Endothelial cell of umbilical vein (primary cell): ENCODE results near the gene MAGEB17. TPM values are rescaled to one million over a fixed set of nuclear protein-coding genes. Genes with fewer than 3 reads are reported as not detected.
"Not testable (repeated sequence)": the region's sequence is repeated elsewhere in the genome, so short reads cannot be mapped to it uniquely, and the experiment has no call there.

ENCODE experiments used
- BruUV-seq: library from RNA; stranded (reverse); fragments of 400-500 nt; replicated peaks from 2 replicates; lab custom pipeline; 2021; lab: Mats Ljungman, UMichigan
- CTCF ChIA-PET: fragments of 300-600, 350-600 bp; sonication (Branson Sonifier 250); formaldehyde crosslinking; loops from one replicate; lab custom pipeline; 2021; ENCODE audit warnings: antibody characterized with exemption, inconsistent platforms; lab: Charles Lee
- POLR2A ChIA-PET: fragments of 300-600, 350-600 bp; sonication (Branson Sonifier 250); formaldehyde crosslinking; loops from one replicate; lab custom pipeline; 2021; ENCODE audit warnings: antibody characterized with exemption, inconsistent platforms; lab: Charles Lee
- DNase-seq: peaks from one replicate; pipeline ENCODE4 v3.0.0-alpha.2; 2011; ENCODE audit warnings: low read depth, low spot score
- FAIRE-seq: peaks from 2 replicates; lab custom pipeline; 2011; peaks lifted over from hg19 to GRCh38; lab: Jason Lieb, UNC
- H2AFZ ChIP-seq: 2 replicates; pipeline ENCODE4 v1.6.0; 2012; ENCODE audit warnings: low read depth, low read length, control low read depth, inconsistent platforms
- H3K27ac ChIP-seq: 2 replicates; pipeline ENCODE4 v1.5.1; 2011; ENCODE audit warnings: low read depth, mild to moderate bottlenecking, control low read depth, low read length, moderate library complexity; ENCODE audit not compliant: insufficient read depth
- H3K27me3 ChIP-seq, 2 experiments: 2 replicates each; pipeline versions ENCODE4 v1.6.0 to v1.6.1; 2011; ENCODE audit warnings: low read length in 2 of 2, mixed read lengths in 1 of 2; ENCODE audit not compliant: control insufficient read depth in 2 of 2, insufficient read depth in 2 of 2
- H3K36me3 ChIP-seq, 2 experiments: 2 replicates in 1 of 2; 3 replicates in 1 of 2; pipeline ENCODE4 v1.5.1; 2011; ENCODE audit warnings: low read length in 2 of 2, mild to moderate bottlenecking in 1 of 2, moderate library complexity in 1 of 2; ENCODE audit not compliant: control insufficient read depth in 2 of 2, insufficient read depth in 2 of 2; ENCODE audit errors: extremely low read depth in 1 of 2
- H3K4me1 ChIP-seq: 3 replicates; pipeline ENCODE4 v1.5.1; 2011; ENCODE audit warnings: mild to moderate bottlenecking, low read length; ENCODE audit not compliant: control insufficient read depth, insufficient read depth; ENCODE audit errors: extremely low read depth
- H3K4me2 ChIP-seq: 2 replicates; pipeline ENCODE4 v1.6.1; 2011; ENCODE audit warnings: low read length, control low read depth, mixed read lengths; ENCODE audit not compliant: insufficient read depth
- H3K4me3 ChIP-seq, 3 experiments: fragments of 200-600 bp in 1 of 3; sonication (generic), shearing (Covaris generic) in 1 of 3; replicated peaks in 1 of 3; 2 replicates each; pipeline ENCODE4 v1.5.1; 2011 to 2016; ENCODE audit warnings: control low read depth in 3 of 3, low read length in 3 of 3, mild to moderate bottlenecking in 2 of 3, inconsistent platforms in 1 of 3, low read depth in 1 of 3, moderate library complexity in 1 of 3; ENCODE audit not compliant: insufficient read depth in 1 of 3
- H3K79me2 ChIP-seq: 2 replicates; pipeline ENCODE4 v1.6.0; 2012; ENCODE audit warnings: low read length, inconsistent platforms; ENCODE audit not compliant: control insufficient read depth, insufficient read depth
- H3K9ac ChIP-seq: replicated peaks from 2 replicates; pipeline ENCODE3; 2011; ENCODE audit warnings: low read length, control low read depth; ENCODE audit not compliant: insufficient read depth; ENCODE audit errors: extremely low read depth
- H3K9me1 ChIP-seq: replicated peaks from 3 replicates; pipeline ENCODE4 v1.6.0; 2011; ENCODE audit warnings: mild to moderate bottlenecking, low read length; ENCODE audit not compliant: control insufficient read depth, insufficient read depth; ENCODE audit errors: extremely low read depth
- H3K9me3 ChIP-seq: replicated peaks from 2 replicates; pipeline ENCODE4 v1.5.1; 2012; ENCODE audit warnings: low read length, inconsistent platforms; ENCODE audit not compliant: control insufficient read depth, insufficient read depth
- H4K20me1 ChIP-seq: replicated peaks from 2 replicates; pipeline ENCODE3; 2011; ENCODE audit warnings: mild to moderate bottlenecking, low read length; ENCODE audit not compliant: control insufficient read depth, insufficient read depth; ENCODE audit errors: extremely low read depth
- EZH2 ChIP-seq: IDR thresholded peaks from 2 replicates; pipeline ENCODE4 v1.6.1; 2012; ENCODE audit warnings: borderline replicate concordance, low read depth, mild to moderate bottlenecking, moderate library complexity, low read length, inconsistent platforms; ENCODE audit not compliant: severe bottlenecking
- FOS ChIP-seq: IDR thresholded peaks from 2 replicates; pipeline ENCODE4 v1.6.1; 2011; ENCODE audit warnings: mild to moderate bottlenecking, low read length, moderate library complexity, borderline replicate concordance; ENCODE audit not compliant: insufficient read depth
- GATA2 ChIP-seq: IDR thresholded peaks from 2 replicates; pipeline ENCODE4 v1.7.0; 2011; ENCODE audit warnings: low read depth, mild to moderate bottlenecking, moderate library complexity, mixed read lengths, low read length; ENCODE audit not compliant: insufficient read length, insufficient read depth
- JUN ChIP-seq: IDR thresholded peaks from 2 replicates; pipeline ENCODE4 v1.6.1; 2011; ENCODE audit warnings: borderline replicate concordance, low read depth; ENCODE audit not compliant: insufficient read length, insufficient read depth
- MYC ChIP-seq: IDR thresholded peaks from one replicate; pipeline ENCODE4 v1.6.1; 2011; ENCODE audit warnings: mild to moderate bottlenecking, low read depth, low read length
- POLR2A ChIP-seq: IDR thresholded peaks from 2 replicates; pipeline ENCODE4 v1.6.1; 2012; ENCODE audit warnings: low read depth, mild to moderate bottlenecking, control low read depth, low read length
- POLR2AphosphoS5 ChIP-seq: IDR thresholded peaks from 2 replicates; pipeline ENCODE4 v1.6.1; 2012; ENCODE audit warnings: low read depth, mild to moderate bottlenecking, control low read depth, low read length, moderate library complexity; ENCODE audit not compliant: insufficient read depth
- dilution Hi-C: fragments of 300-500 bp; cut with MboI; formaldehyde crosslinking; loops from one replicate; pipeline ENCODE4 v1.15.0; 2019; ENCODE audit warnings: low sequenced_read_pairs; ENCODE audit not compliant: extremely low pct_ligation_motif_present
- intact Hi-C: fragments of 100-400 bp; cut with micrococcal nuclease; formaldehyde crosslinking; loops from one replicate; pipeline ENCODE4 v1.10.0; 2022
- polyA plus RNA-seq, 4 experiments: library from polyadenylated mRNA; depleted of rRNA in 3 of 4; stranded (reverse) in 3 of 4; unstranded in 1 of 4; fragments of >200 nt; gene quantifications; 2 replicates each; pipeline versions ENCODE4 v1.2.1 to v1.2.3, GENCODE V29; 2011 to 2012; ENCODE audit warnings: missing spikeins in 1 of 4
- total RNA-seq: library from RNA; stranded (reverse); gene quantifications from 2 replicates; pipeline ENCODE4 v1.2.3, GENCODE V29; 2021
- TF ChIP-seq, protein P1 (sequence below), 2 donors: IDR thresholded peaks; 1 replicate in 1 of 2; 2 replicates in 1 of 2; pipeline ENCODE4 v1.5.1; 2011; ENCODE audit warnings: low read length in 2 of 2, mild to moderate bottlenecking in 2 of 2, moderate library complexity in 2 of 2, control low read depth in 1 of 2, inconsistent platforms in 1 of 2, low read depth in 1 of 2; ENCODE audit not compliant: insufficient read depth in 1 of 2; ENCODE audit errors: extremely low read depth in 1 of 2
- TF ChIP-seq, protein P2 (sequence below): IDR thresholded peaks from 2 replicates; pipeline ENCODE4 v1.6.1; 2011; ENCODE audit not compliant: insufficient read depth, insufficient read length

MAGEB17 gene
- total and polyA plus RNA-seq, 2 donors (not counting 3 experiments of a cell fraction or from before 2014, with no cell fraction given): not detected

DNA sequence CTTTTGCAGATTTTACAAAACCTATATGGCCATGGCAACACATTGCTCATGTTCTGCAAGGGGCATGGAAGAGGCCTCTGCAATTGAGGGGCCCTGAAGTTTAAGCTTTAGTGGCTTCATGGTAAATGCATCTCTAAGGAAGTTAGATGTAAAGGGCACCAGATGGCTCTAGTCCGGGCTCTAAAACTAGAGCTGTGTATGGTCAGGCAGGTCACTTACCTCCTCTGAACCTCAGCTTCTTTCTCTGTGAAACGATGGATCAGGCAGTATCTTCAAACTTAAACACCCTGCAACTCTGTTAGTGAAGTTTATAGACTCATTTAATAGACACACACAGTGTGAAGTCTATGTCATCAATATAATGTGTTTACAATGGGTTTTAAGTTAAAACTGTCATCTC lies 10.0 kb downstream of the MAGEB17 start:
- no peaks in the 10 kb centered on the region for H4K20me1 ChIP-seq
- BruUV-seq: no TSS peak
- H3K9me3 ChIP-seq: no peaks in the 10 kb centered on the region
- dilution Hi-C loops (no loop called here), intact Hi-C loops (loop anchor here (5.0 kb wide), 1 partner anchor 35 kb away; no protein-coding TSS in a partner anchor)
- FAIRE-seq (no peak), DNase-seq (no peak)
- CTCF ChIA-PET: no interaction called here
- no peak overlapping the region for H2AFZ ChIP-seq
- no peak overlapping the region for H3K27ac ChIP-seq
- no peak for TF ChIP-seq GATA2
- TF ChIP-seq, protein P1, sequence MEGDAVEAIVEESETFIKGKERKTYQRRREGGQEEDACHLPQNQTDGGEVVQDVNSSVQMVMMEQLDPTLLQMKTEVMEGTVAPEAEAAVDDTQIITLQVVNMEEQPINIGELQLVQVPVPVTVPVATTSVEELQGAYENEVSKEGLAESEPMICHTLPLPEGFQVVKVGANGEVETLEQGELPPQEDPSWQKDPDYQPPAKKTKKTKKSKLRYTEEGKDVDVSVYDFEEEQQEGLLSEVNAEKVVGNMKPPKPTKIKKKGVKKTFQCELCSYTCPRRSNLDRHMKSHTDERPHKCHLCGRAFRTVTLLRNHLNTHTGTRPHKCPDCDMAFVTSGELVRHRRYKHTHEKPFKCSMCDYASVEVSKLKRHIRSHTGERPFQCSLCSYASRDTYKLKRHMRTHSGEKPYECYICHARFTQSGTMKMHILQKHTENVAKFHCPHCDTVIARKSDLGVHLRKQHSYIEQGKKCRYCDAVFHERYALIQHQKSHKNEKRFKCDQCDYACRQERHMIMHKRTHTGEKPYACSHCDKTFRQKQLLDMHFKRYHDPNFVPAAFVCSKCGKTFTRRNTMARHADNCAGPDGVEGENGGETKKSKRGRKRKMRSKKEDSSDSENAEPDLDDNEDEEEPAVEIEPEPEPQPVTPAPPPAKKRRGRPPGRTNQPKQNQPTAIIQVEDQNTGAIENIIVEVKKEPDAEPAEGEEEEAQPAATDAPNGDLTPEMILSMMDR (IDR thresholded peaks at IDR 0.05; ENCODE audit: extremely low read depth in 1 of 2, insufficient read depth in 1 of 2, low read depth in 1 of 2, low read length in 2 of 2): no peak
- no peak for TF ChIP-seq EZH2
- TF ChIP-seq, protein P2, sequence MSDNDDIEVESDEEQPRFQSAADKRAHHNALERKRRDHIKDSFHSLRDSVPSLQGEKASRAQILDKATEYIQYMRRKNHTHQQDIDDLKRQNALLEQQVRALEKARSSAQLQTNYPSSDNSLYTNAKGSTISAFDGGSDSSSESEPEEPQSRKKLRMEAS: no peak
- TF ChIP-seq JUN: no peak
- no peak for TF ChIP-seq MYC
- TF ChIP-seq POLR2AphosphoS5: no peak
- no peak for TF ChIP-seq POLR2A
- TF ChIP-seq FOS: no peak
- H3K27me3 ChIP-seq: peaks cover 0 to 2% of the 10 kb centered on the region in 2 experiments
- H3K4me1 ChIP-seq: no peaks in the 10 kb centered on the region
- H3K4me2 ChIP-seq: no peak overlapping the region
- H3K79me2 ChIP-seq: no peaks in the 10 kb centered on the region
- H3K9me1 ChIP-seq: no peaks in the 10 kb centered on the region
- POLR2A ChIA-PET: no interaction called here
- no peaks in the 10 kb centered on the region for H3K36me3 ChIP-seq
- no peak overlapping the region for H3K4me3 ChIP-seq
- no peak overlapping the region for H3K9ac ChIP-seq

DNA sequence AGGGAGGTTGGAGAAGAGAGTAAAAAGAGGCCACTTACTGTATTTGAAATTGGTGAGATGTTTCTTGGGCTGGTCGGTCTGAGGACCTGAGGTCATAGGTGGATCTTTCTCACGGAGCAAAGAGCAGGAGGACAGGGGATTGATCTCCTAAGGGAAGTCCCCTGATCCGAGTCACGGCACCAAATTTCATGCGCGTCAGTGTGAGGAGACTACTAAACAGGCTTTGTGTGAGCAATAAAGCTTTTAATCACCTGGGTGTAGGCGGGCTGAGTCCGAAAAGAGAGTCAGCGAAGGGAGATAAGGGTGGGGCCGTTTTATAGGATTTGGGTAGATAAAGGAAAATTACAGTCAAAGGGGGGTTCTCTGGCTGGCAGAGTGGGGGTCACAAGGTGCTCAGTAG lies 16.6 kb downstream of the MAGEB17 start:
- H3K9ac ChIP-seq, H4K20me1 ChIP-seq, BruUV-seq, H3K27ac ChIP-seq, H3K4me2 ChIP-seq, H3K4me3 ChIP-seq, DNase-seq, H3K27me3 ChIP-seq, H2AFZ ChIP-seq, dilution Hi-C loops, H3K79me2 ChIP-seq, FAIRE-seq, H3K9me1 ChIP-seq, H3K36me3 ChIP-seq, POLR2A ChIA-PET, H3K9me3 ChIP-seq, CTCF ChIA-PET: not testable (repeated sequence)
- H3K4me1 ChIP-seq: peaks cover 29% of the 10 kb centered on the region
- intact Hi-C loops: loop anchor here (10.0 kb wide), 1 partner anchor 481 kb away; no protein-coding TSS in a partner anchor
